ENCODE results near the gene SCN10A. TPM values are rescaled to one million over a fixed set of nuclear protein-coding genes. Genes with fewer than 3 reads are reported as not detected.

SCN10A gene
- total RNA-seq, 2 experiments from 2014 or later = not detected

- CTCF ChIA-PET = interaction anchor here (0.6 to 3.5 kb wide), 17 partner anchors 12 to 734 kb away, joined by 3 to 69 read pairs (median 4); partner anchors contain the start of gene EXOG
- peak; percentile 39 for DNase-seq
- H3K9me3 Mint-ChIP-seq (ENCODE audit: low read depth) = no peaks in the 10 kb centered on the region
- no peak overlapping the region for H3K4me3 Mint-ChIP-seq
- no peaks in the 10 kb centered on the region for H3K36me3 Mint-ChIP-seq
- H3K27me3 Mint-ChIP-seq = peaks cover 14% of the 10 kb centered on the region
- H3K27ac Mint-ChIP-seq = no peak overlapping the region
- H3K4me1 Mint-ChIP-seq = peaks cover 8% of the 10 kb centered on the region
- ATAC-seq = no peak
Observed at GRCh38 chr3:38650248-38650951, 165.6 kb downstream of the SCN10A start.

GRCh38 chr3:38649500-38650247 lies 166.3 kb downstream of the SCN10A start, which contains the start of gene SCN5A:
TSS of gene SCN5A (minus strand) at chr3:38649687. CDS start at chr3:38633307, 16,380 bp downstream.
- H3K4me3 Mint-ChIP-seq = peak within 1 kb of the TSS; percentile 53
- H3K36me3 Mint-ChIP-seq = no peaks in the 10 kb centered on the region
- peaks cover 8% of the 10 kb centered on the region for H3K4me1 Mint-ChIP-seq
- no peaks in the 10 kb centered on the region for H3K9me3 Mint-ChIP-seq (ENCODE audit: low read depth)
- ATAC-seq (peak; percentile 86), DNase-seq (peak; percentile 50)
- no peak within 1 kb of the TSS for H3K27ac Mint-ChIP-seq
- CTCF ChIA-PET = interaction anchor here (1.4 kb wide), 1 partner anchor 125 kb away, joined by 3 read pairs; no protein-coding TSS in a partner anchor
- H3K27me3 Mint-ChIP-seq = peaks cover 16% of the 10 kb centered on the region

GRCh38 chr3:38648659-38649499 lies 167.1 kb downstream of the SCN10A start:
- CTCF ChIA-PET = interaction anchor here (1.1 to 3.3 kb wide), 3 partner anchors 125 to 351 kb away, joined by 3 to 25 read pairs (median 3); no protein-coding TSS in a partner anchor
- DNase-seq (peak; percentile 39), ATAC-seq (peak; percentile 9)
- Mint-ChIP-seq H3K36me3 (no peaks in the 10 kb centered on the region), H3K27me3 (peaks cover 16% of the 10 kb centered on the region), H3K4me1 (peaks cover 8% of the 10 kb centered on the region), H3K4me3 (peak overlapping the region; percentile 53), H3K9me3 (ENCODE audit: low read depth) (no peaks in the 10 kb centered on the region), H3K27ac (no peak overlapping the region)

GRCh38 chr3:38648024-38648658 lies 167.9 kb downstream of the SCN10A start:
- no peak overlapping the region for H3K27ac Mint-ChIP-seq
- CTCF ChIA-PET = interaction anchor here (0.8 to 3.3 kb wide), 4 partner anchors 16 to 352 kb away, joined by 3 to 25 read pairs (median 3); no protein-coding TSS in a partner anchor

GRCh38 chr3:38647217-38647970 lies 168.6 kb downstream of the SCN10A start:
- no peaks in the 10 kb centered on the region for H3K9me3 Mint-ChIP-seq (ENCODE audit: low read depth)

More at GRCh38 chr3:38648024-38648658, 167.9 kb downstream of the SCN10A start:
- ATAC-seq (no peak), DNase-seq (peak; percentile 33)
- no peaks in the 10 kb centered on the region for H3K9me3 Mint-ChIP-seq (ENCODE audit: low read depth)
- no peak overlapping the region for H3K4me3 Mint-ChIP-seq
- peaks cover 8% of the 10 kb centered on the region for H3K4me1 Mint-ChIP-seq
- no peaks in the 10 kb centered on the region for H3K36me3 Mint-ChIP-seq
- peaks cover 12% of the 10 kb centered on the region for H3K27me3 Mint-ChIP-seq

More at GRCh38 chr3:38647217-38647970, 168.6 kb downstream of the SCN10A start:
- Mint-ChIP-seq H3K27ac (no peak overlapping the region), H3K4me1 (peaks cover 8% of the 10 kb centered on the region), H3K4me3 (no peak overlapping the region), H3K36me3 (no peaks in the 10 kb centered on the region), H3K27me3 (peaks cover 6% of the 10 kb centered on the region)
- DNase-seq = peak; percentile 14
- ATAC-seq = no peak
- CTCF ChIA-PET = interaction anchor here (0.8 to 3.3 kb wide), 10 partner anchors 9 to 644 kb away, joined by 3 to 25 read pairs (median 4); partner anchors contain the start of genes EXOG and XYLB

Other genes with a start within 250 kb of the SCN10A start
- gene SCN5A, start 166.5 kb downstream of the SCN10A start, total RNA-seq = not detected
- under 1 TPM; 0.03 to 0.05 TPM for gene SCN11A, start 235.7 kb upstream of the SCN10A start, total RNA-seq
- 10 to 100 TPM; 25.7 to 34.5 TPM for gene WDR48, start 235.8 kb upstream of the SCN10A start, total RNA-seq

All from activated CD8-positive, alpha-beta memory T cell treated with anti-CD3 and anti-CD28 coated beads, Interleukin-2, amount 10 ng/mL, durations not matched to agents 7 days and 5 days (primary cell).